ENCODE data around the gene PANK1.

The PANK1 gene

GRCh38 chr10:89679986-89680385, 34.9 kb upstream of the PANK1 start:
- TF ChIP-seq, protein P1, sequence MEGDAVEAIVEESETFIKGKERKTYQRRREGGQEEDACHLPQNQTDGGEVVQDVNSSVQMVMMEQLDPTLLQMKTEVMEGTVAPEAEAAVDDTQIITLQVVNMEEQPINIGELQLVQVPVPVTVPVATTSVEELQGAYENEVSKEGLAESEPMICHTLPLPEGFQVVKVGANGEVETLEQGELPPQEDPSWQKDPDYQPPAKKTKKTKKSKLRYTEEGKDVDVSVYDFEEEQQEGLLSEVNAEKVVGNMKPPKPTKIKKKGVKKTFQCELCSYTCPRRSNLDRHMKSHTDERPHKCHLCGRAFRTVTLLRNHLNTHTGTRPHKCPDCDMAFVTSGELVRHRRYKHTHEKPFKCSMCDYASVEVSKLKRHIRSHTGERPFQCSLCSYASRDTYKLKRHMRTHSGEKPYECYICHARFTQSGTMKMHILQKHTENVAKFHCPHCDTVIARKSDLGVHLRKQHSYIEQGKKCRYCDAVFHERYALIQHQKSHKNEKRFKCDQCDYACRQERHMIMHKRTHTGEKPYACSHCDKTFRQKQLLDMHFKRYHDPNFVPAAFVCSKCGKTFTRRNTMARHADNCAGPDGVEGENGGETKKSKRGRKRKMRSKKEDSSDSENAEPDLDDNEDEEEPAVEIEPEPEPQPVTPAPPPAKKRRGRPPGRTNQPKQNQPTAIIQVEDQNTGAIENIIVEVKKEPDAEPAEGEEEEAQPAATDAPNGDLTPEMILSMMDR (conservative IDR thresholded peaks at IDR 0.05): no peak

DNA sequence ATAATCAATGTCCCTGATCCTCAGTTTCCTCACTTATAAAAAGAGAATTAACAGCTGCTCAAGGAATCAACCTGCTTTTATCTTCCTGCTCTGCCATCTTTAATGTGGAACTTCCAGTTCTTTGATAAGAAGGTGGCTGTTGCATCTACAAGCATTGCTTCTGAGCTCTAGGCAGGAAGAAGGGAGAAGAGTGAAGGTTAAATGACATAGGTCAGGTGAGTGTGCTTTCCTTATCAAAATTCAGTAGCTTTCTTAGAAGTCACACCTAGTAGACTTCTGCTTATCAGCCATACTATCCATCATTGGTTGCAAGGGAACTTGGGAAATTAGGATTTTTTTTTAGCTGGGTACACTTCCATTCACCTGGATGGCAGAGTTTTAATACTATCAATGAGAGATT, 32.3 kb upstream of the PANK1 start:
- H3K27ac ChIP-seq: no peak overlapping the region
- TF ChIP-seq, protein P1 (conservative IDR thresholded peaks at IDR 0.05): no peak

More at GRCh38 chr10:89679986-89680385, 34.9 kb upstream of the PANK1 start:
- no peak overlapping the region for H3K27ac ChIP-seq

DNA sequence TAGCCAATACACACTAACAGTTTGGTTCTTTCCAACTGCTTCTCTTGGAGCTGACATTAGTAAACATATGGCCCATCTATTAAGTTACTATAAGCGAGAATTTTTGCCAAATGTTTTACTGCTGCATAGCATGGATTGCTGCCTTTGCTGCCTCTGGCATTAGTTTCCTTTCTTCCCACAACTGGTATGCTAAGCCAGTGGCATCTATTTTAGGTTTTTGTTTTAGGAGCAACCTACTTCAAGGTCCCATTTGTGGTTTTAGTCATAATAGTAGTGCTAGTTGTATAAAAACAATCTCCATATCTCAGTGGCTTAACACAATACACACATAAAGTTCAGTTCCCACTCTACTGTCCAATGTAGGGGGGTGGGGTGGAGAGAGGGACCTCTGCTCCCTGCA, 25.9 kb upstream of the PANK1 start:
- no peak overlapping the region for H3K27ac ChIP-seq
- TF ChIP-seq, protein P1 (conservative IDR thresholded peaks at IDR 0.05): no peak

GRCh38 chr10:89669985-89670384, 24.9 kb upstream of the PANK1 start:
- H3K27ac ChIP-seq: no peak overlapping the region
- TF ChIP-seq, protein P1 (conservative IDR thresholded peaks at IDR 0.05): no peak

DNA sequence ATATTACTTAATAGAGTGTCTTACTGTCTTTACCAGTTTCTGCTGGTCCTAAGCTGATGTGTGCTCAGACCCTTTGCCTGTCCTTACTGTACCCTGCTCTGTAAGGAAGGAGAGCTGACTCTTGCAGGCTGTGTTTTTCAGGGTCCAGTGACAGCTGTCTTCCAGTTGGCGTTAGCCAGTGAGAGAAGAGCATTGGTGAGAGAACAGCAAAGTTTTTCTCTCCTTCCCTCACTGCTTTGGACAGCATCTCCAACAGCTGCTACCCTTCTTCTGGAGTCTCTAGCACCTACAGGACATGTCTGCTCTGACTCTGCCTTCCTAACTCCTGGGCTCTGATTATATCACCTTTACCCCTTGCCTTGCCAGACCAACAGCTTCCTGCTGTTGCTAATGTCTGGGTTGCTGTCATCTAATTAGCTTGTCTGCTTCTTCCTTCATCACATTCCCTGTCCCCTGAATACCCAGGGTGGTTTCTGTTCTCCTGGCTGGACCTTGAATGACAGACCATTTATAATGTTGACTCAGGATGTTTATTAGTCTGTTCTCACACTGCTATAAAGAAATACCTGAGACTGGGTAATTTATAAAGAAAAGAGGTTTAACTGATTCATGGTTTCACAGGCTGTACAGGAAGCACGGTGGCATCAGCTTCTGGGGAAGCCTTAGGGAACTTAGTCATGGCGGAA, 23.5 kb upstream of the PANK1 start:
- H3K27ac ChIP-seq: no peak overlapping the region
- TF ChIP-seq, protein P1 (conservative IDR thresholded peaks at IDR 0.05): no peak

- no peak overlapping the region for H3K27ac ChIP-seq
- TF ChIP-seq, protein P1 (conservative IDR thresholded peaks at IDR 0.05): no peak
Measured at GRCh38 chr10:89666138-89666537, 21.1 kb upstream of the PANK1 start.

- TF ChIP-seq, protein P1 (conservative IDR thresholded peaks at IDR 0.05): no peak
- H3K27ac ChIP-seq: no peak overlapping the region
Measured at GRCh38 chr10:89665302-89665701, 20.3 kb upstream of the PANK1 start.
